GM12878 (cell line): Measurements from ENCODE around the gene MAEL. TPM values are rescaled to one million over a fixed set of nuclear protein-coding genes. Genes with fewer than 3 reads are reported as not detected.

Experiments used
- ATAC-seq: fragments of 200-7000 bp; cut with Tn5 transposase; 3 replicates; pipeline ENCODE4 v1.9.1; 2020; ENCODE audit warnings: mild to moderate bottlenecking, moderate library complexity
- BruUV-seq: library from RNA; stranded (reverse); fragments of 400-500 nt; replicated peaks from 2 replicates; lab custom pipeline; 2021; lab: Mats Ljungman, UMichigan
- CTCF ChIA-PET: fragments of 300-600 bp; sonication (Branson Sonifier 250); formaldehyde crosslinking; extraction: SDS; loops from one replicate; lab custom pipeline; 2021; ENCODE audit warnings: inconsistent platforms; lab: Yijun Ruan, JAX
- POLR2A ChIA-PET: fragments of 350-600 bp; formaldehyde crosslinking; extraction: SDS; loops from one replicate; lab custom pipeline; 2021; ENCODE audit warnings: inconsistent platforms; lab: Charles Lee
- RAD21 ChIA-PET: fragments of 300-600 bp; sonication (Branson Sonifier 250); formaldehyde crosslinking; loops from one replicate; lab custom pipeline; 2023; ENCODE audit warnings: antibody characterized with exemption; ENCODE audit not compliant: unreplicated experiment; lab: Charles Lee
- SMC1A ChIA-PET: fragments of 300-600 bp; sonication (Branson Sonifier 250); formaldehyde crosslinking; loops from one replicate; lab custom pipeline; 2023; ENCODE audit not compliant: unreplicated experiment, uncharacterized antibody; lab: Charles Lee
- DNase-seq: peaks from one replicate; pipeline ENCODE4 v3.0.0-alpha.2; 2011; ENCODE audit warnings: low read depth, low spot score
- FAIRE-seq: peaks from 3 replicates; lab custom pipeline; 2011; peaks lifted over from hg19 to GRCh38; lab: Jason Lieb, UNC
- H2AFZ ChIP-seq: 2 replicates; pipeline ENCODE4 v1.6.0; 2011; ENCODE audit warnings: low read depth, low read length, control low read depth; ENCODE audit not compliant: control insufficient read depth
- H3K27ac ChIP-seq: 2 replicates; pipeline ENCODE4 v1.5.1; 2011; ENCODE audit warnings: control low read depth; ENCODE audit not compliant: control insufficient read depth, insufficient read depth
- H3K27me3 ChIP-seq, 2 experiments: replicated peaks in 1 of 2; 2 replicates each; pipeline versions ENCODE4 v1.6.0 to v1.6.1; 2011; ENCODE audit warnings: low read length in 1 of 2; ENCODE audit not compliant: control insufficient read depth in 2 of 2, insufficient read depth in 2 of 2
- H3K36me3 ChIP-seq, 2 experiments: 2 replicates each; pipeline ENCODE4 v1.5.1; 2011; ENCODE audit warnings: low read length in 1 of 2; ENCODE audit not compliant: control insufficient read depth in 2 of 2, insufficient read depth in 2 of 2
- H3K4me1 ChIP-seq: 2 replicates; pipeline ENCODE4 v1.6.1; 2011; ENCODE audit warnings: mild to moderate bottlenecking, low read length, moderate library complexity, mixed read lengths; ENCODE audit not compliant: control insufficient read depth, insufficient read depth
- H3K4me2 ChIP-seq: 2 replicates; pipeline ENCODE4 v1.6.0; 2011; ENCODE audit warnings: control low read depth; ENCODE audit not compliant: control insufficient read depth, insufficient read depth
- H3K4me3 ChIP-seq: fragments of 200-600 bp; sonication (generic); 2 replicates; pipeline ENCODE4 v1.5.1; 2016
- H3K79me2 ChIP-seq: 2 replicates; pipeline ENCODE4 v1.6.0; 2011; ENCODE audit warnings: low read length; ENCODE audit not compliant: control insufficient read depth, insufficient read depth
- H3K9ac ChIP-seq: 2 replicates; pipeline ENCODE4 v1.8.0; 2011; ENCODE audit warnings: low read length, control low read depth, mixed read lengths; ENCODE audit not compliant: control insufficient read depth, insufficient read depth
- H3K9me3 ChIP-seq: replicated peaks from 3 replicates; pipeline ENCODE4 v1.5.1; 2011; ENCODE audit warnings: mild to moderate bottlenecking, low read length; ENCODE audit not compliant: control insufficient read depth, insufficient read depth
- H4K20me1 ChIP-seq: 2 replicates; pipeline ENCODE4 v1.6.0; 2011; ENCODE audit not compliant: control insufficient read depth, insufficient read depth
- ASH2L ChIP-seq: fragments of 300-600, 200-600 bp; sonication (generic); IDR thresholded peaks from 2 replicates; pipeline ENCODE4 v1.6.1; 2017; ENCODE audit warnings: low read depth, mild to moderate bottlenecking, borderline replicate concordance
- BCL11A ChIP-seq: IDR thresholded peaks from 2 replicates; pipeline ENCODE4 v1.6.1; 2011; ENCODE audit warnings: low read depth, low read length
- CBX5 ChIP-seq: sonication (generic); IDR thresholded peaks from 2 replicates; pipeline ENCODE4 v1.6.1; 2016; ENCODE audit warnings: low read depth, moderate library complexity, mild to moderate bottlenecking, inconsistent platforms
- IKZF1 ChIP-seq: fragments of 450-650 bp; conservative IDR thresholded peaks from 2 replicates; pipeline ENCODE4 v1.6.1; 2017; ENCODE audit warnings: antibody characterized with exemption, mild to moderate bottlenecking
- MEF2A ChIP-seq: IDR thresholded peaks from 2 replicates; pipeline ENCODE4 v1.6.1; 2011; ENCODE audit warnings: low read depth, mild to moderate bottlenecking, low read length, moderate library complexity; ENCODE audit not compliant: insufficient read depth
- MLLT1 ChIP-seq: fragments of 450-650 bp; IDR thresholded peaks from 2 replicates; pipeline ENCODE4 v1.6.1; 2016; ENCODE audit warnings: mild to moderate bottlenecking
- MTA3 ChIP-seq: IDR thresholded peaks from 2 replicates; pipeline ENCODE4 v1.6.1; 2012; ENCODE audit warnings: low read length, inconsistent platforms, borderline replicate concordance
- NBN ChIP-seq: fragments of 450-650 bp; IDR thresholded peaks from 2 replicates; pipeline ENCODE4 v1.6.1; 2016
- NR2C2 ChIP-seq: IDR thresholded peaks from 2 replicates; pipeline ENCODE4 v1.6.1; 2011; ENCODE audit warnings: borderline replicate concordance, low read depth; ENCODE audit not compliant: control insufficient read depth, insufficient read length
- NR2F1 ChIP-seq: fragments of 450-650 bp; conservative IDR thresholded peaks from 2 replicates; pipeline ENCODE4 v1.6.1; 2017; ENCODE audit warnings: mild to moderate bottlenecking
- RELB ChIP-seq: fragments of 450-650 bp; IDR thresholded peaks from 2 replicates; pipeline ENCODE4 v1.6.1; 2017; ENCODE audit warnings: low read depth, mild to moderate bottlenecking, moderate library complexity
- SIN3A ChIP-seq: IDR thresholded peaks from 2 replicates; pipeline ENCODE4 v1.6.1; 2012; ENCODE audit warnings: low read depth, low read length, improper control_type of control experiment
- SMARCA5 ChIP-seq: fragments of 450-650 bp; IDR thresholded peaks from 2 replicates; pipeline ENCODE4 v1.6.1; 2017; ENCODE audit warnings: mild to moderate bottlenecking
- WGBS: methylation state at CpG from one replicate; pipeline ENCODE4 v1.1.6; 2016; ENCODE audit warnings: low lambda C conversion rate; ENCODE audit not compliant: insufficient replicate concordance, insufficient coverage; ENCODE audit errors: missing lambda C conversion rate; 5-methylcytosine and 5-hydroxymethylcytosine counted together
- in situ Hi-C: fragments of 300-500 bp; cut with MboI; formaldehyde crosslinking; loops from 9 replicates; pipeline ENCODE4 v1.14.3; 2018; ENCODE audit warnings: mixed read lengths
- intact Hi-C: fragments of 100-400 bp; cut with micrococcal nuclease; formaldehyde crosslinking; loops from one replicate; pipeline ENCODE4 v1.14.2; 2022; ENCODE audit not compliant: unreplicated experiment
- polyA plus RNA-seq, 11 experiments: library from polyadenylated mRNA; depleted of rRNA in 4 of 11; unstranded in 6 of 11; stranded (reverse) in 5 of 11; fragments of >200 nt; fragmentation: Nextera tagmentation in 4 of 11; fragmentation: Illumina TruSeq in 1 of 11; extraction: Ambion mirVana in 4 of 11; extraction: Trizol in 1 of 11; gene quantifications; 1 replicate in 1 of 11; 2 replicates in 10 of 11; pipeline versions ENCODE4 v1.2.1 to v1.2.3, GENCODE V29; 2011 to 2016; ENCODE audit warnings: inconsistent platforms in 2 of 11, missing spikeins in 2 of 11, low read depth in 1 of 11
- total RNA-seq, 4 experiments: library from RNA; depleted of rRNA in 3 of 4; stranded (reverse); fragments of >200 nt in 3 of 4; fragmentation: Illumina TruSeq in 1 of 4; extraction: Trizol in 1 of 4; gene quantifications; 2 replicates each; pipeline versions ENCODE4 v1.2.1 to v1.2.3, GENCODE V29; 2013 to 2021
- TF ChIP-seq, protein P1 (sequence below): fragments of 450-650 bp; IDR thresholded peaks from 2 replicates; pipeline ENCODE4 v1.6.1; 2017; ENCODE audit warnings: mild to moderate bottlenecking, moderate library complexity

Gene MAEL
- total and polyA plus RNA-seq, 10 of the 15 experiments (the other 5 are each of a cell fraction or from before 2014, with no cell fraction given), result 0.10 to 0.43 (median 0.24) TPM; not detected in 2

DNA sequence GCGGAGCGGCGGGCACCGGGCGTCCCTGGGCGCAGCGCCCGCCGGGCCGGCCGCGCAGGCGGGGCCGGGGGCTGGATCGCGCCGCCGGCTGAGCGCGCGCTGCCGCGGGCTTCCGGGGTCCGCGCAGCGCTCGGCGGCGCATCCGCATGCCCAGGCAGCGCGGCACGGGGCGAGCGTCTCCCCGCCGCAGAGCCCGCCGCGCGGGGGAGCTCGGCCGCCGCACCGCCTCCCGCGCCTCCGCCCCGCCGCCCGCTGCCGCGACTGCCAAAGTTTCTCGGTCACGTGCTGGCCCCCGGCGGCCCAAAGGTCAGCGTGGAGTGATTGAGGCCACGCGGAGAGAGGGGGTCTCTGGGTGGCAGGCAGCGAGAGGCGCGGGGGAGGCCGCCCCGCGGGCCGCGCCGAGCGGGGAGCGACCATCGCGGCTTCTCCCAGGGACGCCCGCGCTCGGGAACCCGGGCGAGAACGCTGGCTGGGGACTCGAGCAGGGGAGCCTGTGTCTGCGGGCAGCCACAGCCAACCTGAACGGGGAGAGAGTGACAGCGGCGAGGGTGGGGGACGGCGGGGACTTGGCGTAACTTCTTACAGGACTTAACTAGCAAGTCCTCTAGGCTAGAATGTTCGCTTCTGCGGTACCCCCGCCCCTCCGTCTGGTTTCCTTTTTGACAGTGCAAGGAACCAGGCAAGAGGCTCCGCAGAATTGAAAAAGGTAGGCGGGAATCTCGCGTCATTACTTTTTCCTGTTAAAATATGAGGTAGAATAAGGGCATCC lies 13.5 kb upstream of the MAEL start, which contains the start of gene ILDR2:
TSS of gene ILDR2 (minus strand) at position 180 of the 769 bp plus-strand sequence. CDS start 272 bp downstream, outside the sequence.
- Histone ChIP-seq H3K4me2 (peak within 1 kb of the TSS; percentile 95), H4K20me1 (no peaks in the 10 kb centered on the region), H3K36me3 (no peaks in the 10 kb centered on the region), H2AFZ (peak within 1 kb of the TSS; percentile 81), H3K79me2 (0 out of 2 replicates have a peak, but pooled peaks cover 3% of the 10 kb centered on the region), H3K9ac (peak within 1 kb of the TSS; percentile 63), H3K4me1 (peaks cover 26% of the 10 kb centered on the region), H3K4me3 (peak within 1 kb of the TSS; percentile 67), H3K27me3 (peaks cover 0 to 7% of the 10 kb centered on the region in 2 experiments), H3K27ac (peak within 1 kb of the TSS; percentile 29; the same call in 1 of the 2 replicates), H3K9me3 (no peaks in the 10 kb centered on the region)
- ChIA-PET CTCF (no interaction called here), POLR2A (no interaction called here), RAD21 (no interaction called here), SMC1A (interaction anchor here (1.3 kb wide), 1 partner anchor 17 kb away, joined by 3 read pairs; no protein-coding TSS in a partner anchor)
- intact Hi-C loops (loop anchor here (5.0 kb wide), 1 partner anchor 82 kb away; no protein-coding TSS in a partner anchor), in situ Hi-C loops (no loop called here)
- ATAC-seq (peak; percentile 85), DNase-seq (no peak), FAIRE-seq (no peak)
- BruUV-seq, result no TSS peak
- WGBS, result 2% methylated on average over 67 of the region's 97 CpGs
- TF ChIP-seq CBX5, result no peak
- TF ChIP-seq SMARCA5, result 0 out of 2 replicates have a peak, but pooled peaks have one; percentile 37
- no peak for TF ChIP-seq MLLT1
- no peak for TF ChIP-seq RELB
- TF ChIP-seq IKZF1, result peak; percentile 42; the same call in 1 of the 2 replicates
- no peak for TF ChIP-seq MTA3
- TF ChIP-seq ASH2L, result no peak
- TF ChIP-seq MEF2A, result no peak
- TF ChIP-seq, protein P1, sequence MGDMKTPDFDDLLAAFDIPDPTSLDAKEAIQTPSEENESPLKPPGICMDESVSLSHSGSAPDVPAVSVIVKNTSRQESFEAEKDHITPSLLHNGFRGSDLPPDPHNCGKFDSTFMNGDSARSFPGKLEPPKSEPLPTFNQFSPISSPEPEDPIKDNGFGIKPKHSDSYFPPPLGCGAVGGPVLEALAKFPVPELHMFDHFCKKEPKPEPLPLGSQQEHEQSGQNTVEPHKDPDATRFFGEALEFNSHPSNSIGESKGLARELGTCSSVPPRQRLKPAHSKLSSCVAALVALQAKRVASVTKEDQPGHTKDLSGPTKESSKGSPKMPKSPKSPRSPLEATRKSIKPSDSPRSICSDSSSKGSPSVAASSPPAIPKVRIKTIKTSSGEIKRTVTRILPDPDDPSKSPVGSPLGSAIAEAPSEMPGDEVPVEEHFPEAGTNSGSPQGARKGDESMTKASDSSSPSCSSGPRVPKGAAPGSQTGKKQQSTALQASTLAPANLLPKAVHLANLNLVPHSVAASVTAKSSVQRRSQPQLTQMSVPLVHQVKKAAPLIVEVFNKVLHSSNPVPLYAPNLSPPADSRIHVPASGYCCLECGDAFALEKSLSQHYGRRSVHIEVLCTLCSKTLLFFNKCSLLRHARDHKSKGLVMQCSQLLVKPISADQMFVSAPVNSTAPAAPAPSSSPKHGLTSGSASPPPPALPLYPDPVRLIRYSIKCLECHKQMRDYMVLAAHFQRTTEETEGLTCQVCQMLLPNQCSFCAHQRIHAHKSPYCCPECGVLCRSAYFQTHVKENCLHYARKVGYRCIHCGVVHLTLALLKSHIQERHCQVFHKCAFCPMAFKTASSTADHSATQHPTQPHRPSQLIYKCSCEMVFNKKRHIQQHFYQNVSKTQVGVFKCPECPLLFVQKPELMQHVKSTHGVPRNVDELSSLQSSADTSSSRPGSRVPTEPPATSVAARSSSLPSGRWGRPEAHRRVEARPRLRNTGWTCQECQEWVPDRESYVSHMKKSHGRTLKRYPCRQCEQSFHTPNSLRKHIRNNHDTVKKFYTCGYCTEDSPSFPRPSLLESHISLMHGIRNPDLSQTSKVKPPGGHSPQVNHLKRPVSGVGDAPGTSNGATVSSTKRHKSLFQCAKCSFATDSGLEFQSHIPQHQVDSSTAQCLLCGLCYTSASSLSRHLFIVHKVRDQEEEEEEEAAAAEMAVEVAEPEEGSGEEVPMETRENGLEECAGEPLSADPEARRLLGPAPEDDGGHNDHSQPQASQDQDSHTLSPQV, result no peak
- TF ChIP-seq NBN, result no peak
- no peak for TF ChIP-seq SIN3A
- TF ChIP-seq NR2C2, result no peak
- peak; percentile 77 for TF ChIP-seq NR2F1
- TF ChIP-seq BCL11A, result no peak
